ENCODE measurements around the gene BLOC1S6.

DNA sequence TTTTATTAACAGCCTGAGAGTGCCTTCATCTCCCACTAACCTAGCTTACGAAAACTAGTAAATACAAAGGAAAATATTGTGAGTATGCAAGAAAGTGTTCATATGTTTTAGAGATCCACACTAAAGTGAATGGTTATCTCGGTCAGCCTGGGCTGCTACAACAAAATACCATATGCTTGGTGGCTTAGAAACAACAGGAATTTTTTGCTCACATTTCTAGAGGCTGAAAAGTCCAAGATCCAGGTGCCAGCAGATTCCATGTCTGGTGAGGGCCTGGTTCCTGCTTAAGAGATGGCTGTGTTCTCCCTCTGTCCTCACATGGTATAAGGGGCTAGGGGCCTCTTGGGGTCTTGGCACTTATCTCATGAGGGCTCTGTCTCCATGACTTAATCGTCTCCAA is 44.1 kb upstream of the BLOC1S6 start:
- TF ChIP-seq, protein P1, sequence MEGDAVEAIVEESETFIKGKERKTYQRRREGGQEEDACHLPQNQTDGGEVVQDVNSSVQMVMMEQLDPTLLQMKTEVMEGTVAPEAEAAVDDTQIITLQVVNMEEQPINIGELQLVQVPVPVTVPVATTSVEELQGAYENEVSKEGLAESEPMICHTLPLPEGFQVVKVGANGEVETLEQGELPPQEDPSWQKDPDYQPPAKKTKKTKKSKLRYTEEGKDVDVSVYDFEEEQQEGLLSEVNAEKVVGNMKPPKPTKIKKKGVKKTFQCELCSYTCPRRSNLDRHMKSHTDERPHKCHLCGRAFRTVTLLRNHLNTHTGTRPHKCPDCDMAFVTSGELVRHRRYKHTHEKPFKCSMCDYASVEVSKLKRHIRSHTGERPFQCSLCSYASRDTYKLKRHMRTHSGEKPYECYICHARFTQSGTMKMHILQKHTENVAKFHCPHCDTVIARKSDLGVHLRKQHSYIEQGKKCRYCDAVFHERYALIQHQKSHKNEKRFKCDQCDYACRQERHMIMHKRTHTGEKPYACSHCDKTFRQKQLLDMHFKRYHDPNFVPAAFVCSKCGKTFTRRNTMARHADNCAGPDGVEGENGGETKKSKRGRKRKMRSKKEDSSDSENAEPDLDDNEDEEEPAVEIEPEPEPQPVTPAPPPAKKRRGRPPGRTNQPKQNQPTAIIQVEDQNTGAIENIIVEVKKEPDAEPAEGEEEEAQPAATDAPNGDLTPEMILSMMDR (IDR thresholded peaks at IDR 0.05): no peak
- no peak for TF ChIP-seq POLR2A (IDR thresholded peaks at IDR 0.05)

All from adrenal gland (tissue), 5 donors.